Activated CD4-positive, alpha-beta T cell treated with anti-CD3 and anti-CD28 coated beads, Interleukin-2, amount 50 U/mL, for 1 hour (primary cell): ENCODE results near the gene PTPN9.
A peak's percentile ranks its signal among the peaks of the same experiment; 100 is the strongest.
"Not testable (repeated sequence)": the region's sequence is repeated elsewhere in the genome, so short reads cannot be mapped to it uniquely, and the experiment has no call there.

ENCODE experiments used
- DNase-seq: peaks from one replicate; pipeline ENCODE4 v3.0.0-alpha.2; 2020

The PTPN9 gene

DNA sequence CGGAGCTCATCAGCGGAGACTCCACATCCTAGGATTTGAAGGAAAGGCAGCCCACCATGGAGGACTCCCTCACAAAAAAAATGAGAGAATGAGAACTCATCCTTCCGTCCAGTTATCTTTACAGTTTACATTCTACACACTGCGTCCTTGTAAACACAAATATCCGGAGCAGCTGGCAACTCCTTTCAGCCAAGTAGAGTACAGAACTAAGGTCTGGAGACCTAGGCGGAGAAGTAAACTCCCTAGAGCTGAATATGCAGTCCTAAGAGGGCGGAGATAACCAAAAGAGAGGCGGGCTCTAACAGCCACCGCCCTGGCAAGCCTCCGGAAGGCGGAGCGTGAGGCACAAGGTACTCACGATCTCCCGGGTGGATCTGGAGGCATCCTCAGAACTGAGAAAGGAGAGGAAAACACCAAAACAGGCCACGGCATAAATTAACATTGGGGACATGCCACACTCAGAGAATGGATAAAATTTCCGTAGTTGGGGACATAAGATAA is 126.7 kb downstream of the PTPN9 start:
- DNase-seq: peak; percentile 70

DNA sequence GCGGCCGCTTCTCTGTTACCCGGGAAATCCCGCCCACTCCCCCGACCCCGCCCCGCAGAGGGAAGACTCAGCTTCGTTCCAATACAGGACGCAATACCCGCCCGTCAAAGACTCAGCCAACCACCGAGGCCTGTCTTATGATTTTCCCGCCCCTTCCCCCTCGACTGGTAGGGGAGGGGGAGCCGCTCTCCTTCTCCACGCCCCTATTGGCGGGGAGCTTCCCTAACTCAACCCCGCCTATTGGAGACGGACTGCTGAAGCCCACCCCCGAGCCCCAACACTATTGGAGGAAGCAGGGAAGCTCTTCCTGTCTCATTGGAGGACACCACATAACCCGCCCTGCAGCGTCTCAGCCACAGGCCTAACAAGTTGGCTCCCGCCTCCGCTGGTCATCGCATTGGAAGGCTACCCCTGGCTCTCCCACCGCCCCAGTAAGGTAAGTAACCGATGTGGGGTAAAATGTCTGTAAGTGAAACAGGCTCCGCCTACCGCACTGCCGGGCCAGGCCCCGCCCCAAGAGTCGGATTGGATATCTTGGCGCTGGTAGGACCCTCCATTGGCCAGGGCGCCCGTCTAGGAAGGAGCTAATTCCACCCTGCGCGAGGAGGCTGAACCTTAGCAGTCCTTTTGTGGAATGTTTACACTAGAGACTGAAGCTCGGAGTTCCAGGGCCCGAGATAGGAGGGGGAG is 127.3 kb downstream of the PTPN9 start, which contains the start of gene SIN3A:
SIN3A (minus strand) TSS at position 17 of the 690 bp plus-strand sequence. CDS start 21,315 bp downstream, outside the sequence.
- peak; percentile 99 for DNase-seq

DNA sequence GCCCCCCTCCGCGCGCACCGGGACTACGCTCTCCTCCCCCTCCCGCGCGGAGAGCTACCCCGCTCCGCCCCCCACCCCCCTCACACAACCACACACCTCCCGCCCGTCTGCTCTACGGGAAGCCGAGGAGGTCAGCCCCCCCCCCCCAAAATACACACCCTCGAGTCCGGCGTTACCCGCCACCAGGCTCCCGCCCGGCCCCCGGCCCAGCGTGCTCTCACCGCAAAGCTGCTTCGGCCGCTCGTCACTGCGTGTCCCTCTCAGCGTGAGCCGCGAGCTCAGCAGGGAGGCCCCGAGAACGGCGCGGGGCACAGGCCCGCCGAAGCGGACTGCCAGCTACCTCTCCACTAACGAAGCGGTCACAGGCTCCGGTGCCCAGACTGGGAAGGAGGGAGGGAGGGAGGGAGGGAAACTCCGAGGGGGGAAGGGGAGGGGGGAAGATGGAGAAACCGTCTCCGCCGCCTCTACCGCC is 127.9 kb downstream of the PTPN9 start:
- DNase-seq: no peak

DNA sequence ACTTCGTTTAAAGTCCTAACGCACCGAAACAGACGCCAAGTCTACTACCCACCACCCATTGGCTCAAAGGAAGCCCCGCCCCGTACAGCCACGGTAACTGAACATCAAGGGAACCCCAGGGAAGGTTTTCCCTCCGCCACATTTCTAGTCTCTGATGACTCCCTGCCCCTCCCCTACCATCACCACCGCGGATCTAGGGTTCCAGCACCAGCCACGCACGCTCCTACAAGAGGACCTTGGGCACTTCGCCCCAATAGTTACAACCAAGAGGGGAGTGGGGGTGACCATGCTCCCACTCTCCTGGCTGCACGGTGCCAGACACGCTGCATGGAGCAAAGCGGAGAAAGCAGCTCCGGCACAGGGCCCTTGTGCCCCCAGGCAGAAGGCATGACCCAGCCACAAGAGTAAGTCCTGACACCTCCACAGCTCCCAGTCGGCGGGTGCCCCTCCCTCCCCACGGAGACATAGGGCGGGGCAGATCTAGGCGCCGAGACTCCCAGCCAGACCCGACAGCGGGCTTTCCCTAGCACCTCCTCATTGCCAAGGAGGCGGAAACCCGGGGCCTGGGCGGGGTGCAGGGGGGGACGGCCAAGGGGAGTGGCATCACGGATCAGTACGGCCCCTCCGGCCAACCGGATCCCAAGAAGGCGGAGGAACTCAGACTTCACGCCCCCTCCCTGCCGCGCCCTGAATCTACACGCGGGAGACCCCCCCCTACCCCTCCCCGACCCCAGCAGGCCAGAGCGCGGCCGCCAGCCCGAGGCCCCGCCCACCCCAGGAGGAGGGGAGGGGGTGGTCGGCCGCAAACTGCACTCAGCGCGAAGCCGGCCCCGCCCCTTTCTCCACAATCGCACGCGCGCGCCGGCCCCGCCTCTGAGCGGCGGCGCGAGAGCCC is 128.6 kb downstream of the PTPN9 start:
- peak; percentile 95 for DNase-seq

DNA sequence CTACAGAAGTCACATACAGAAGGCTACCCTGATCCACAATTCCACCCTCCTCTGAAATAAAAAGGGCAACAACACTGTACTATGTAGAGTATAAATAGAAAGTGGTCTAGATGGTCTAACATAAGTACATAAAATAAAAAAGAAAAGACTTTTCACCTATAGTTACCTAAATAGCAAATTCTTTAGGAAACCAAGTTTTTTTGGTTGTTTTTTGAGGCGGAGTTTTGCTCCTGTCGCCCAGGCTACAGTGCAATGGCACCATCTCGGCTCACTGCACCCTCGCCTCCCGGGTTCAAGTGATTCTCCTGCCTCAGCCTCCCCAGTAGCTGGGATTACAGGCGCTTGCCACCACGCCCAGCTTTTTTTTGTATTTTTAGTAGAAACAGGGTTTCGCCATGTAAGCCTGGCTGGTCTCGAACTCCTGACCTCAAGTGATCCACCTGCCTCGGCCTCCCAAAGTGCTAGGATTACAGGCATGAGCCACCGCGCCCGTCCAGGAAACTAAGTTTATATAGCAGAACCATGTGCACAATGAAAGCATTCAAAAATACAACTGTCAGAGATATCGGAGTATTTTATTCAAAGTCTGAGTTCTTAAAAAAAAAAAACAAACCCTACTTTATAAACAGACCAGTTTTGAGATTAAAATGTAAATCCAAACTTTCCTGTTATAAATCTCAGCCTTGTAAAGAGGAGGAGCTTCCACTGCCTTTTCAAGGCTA is 129.4 kb downstream of the PTPN9 start:
- DNase-seq: peak; percentile 2

DNA sequence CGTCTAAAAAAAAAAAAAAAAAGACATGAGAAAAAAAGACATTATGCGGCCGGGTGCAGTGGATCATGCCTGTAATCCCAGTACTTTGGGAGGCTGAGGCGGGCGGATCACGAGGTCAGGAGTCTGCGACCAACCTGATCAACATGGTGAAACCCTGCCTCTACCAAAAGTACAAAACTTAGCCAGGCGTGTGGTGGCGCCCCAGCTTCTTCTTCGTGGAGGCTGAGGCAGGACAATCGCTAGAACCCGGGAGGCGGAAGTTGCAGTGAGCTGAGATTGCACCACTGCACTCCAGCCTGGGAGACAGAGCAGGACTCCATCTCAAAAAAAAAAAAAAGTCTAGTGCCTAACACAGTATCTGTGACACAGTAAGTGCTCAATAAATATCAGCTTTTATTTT is 130.9 kb downstream of the PTPN9 start:
- DNase-seq: not testable (repeated sequence)

DNA sequence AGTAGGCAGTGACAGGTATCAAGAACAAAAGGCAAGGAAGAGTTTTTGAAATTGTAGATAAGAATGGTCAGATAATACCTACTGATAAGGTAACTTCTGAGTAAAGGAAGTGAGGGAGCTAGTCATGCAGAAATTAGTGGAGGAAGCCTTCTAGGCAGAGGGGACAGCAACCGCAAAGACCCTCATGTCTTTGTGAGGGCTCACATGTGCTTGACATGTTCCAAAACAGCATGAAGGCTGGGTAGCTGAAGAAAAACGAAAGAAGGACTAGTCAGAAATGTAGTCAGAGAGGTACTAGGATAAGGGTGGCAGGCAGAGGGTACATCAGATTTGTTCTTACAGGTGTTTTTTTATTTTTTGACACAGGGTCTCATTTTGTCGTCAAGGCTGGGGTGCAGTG is 133.0 kb downstream of the PTPN9 start:
- no peak for DNase-seq

DNA sequence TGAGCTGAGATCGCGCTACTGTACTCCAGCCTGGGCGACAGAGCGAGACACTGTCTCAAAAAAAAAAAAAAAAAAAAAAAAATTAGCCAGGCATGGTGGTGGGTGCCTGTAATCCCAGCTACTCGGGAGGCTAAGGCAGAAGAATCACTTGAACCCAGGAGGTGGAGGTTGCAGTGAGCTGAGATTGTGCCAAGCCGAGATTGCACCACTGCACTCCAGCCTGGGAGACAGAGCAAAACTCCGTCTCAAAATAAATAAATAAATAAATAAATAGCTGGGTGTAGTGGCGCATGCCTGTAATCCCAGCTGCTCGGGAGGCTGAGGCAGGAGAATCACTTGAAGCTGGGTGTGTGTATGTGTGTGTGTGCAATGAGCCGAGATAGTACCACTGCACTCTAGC is 133.8 kb downstream of the PTPN9 start:
- DNase-seq: not testable (repeated sequence)

DNA sequence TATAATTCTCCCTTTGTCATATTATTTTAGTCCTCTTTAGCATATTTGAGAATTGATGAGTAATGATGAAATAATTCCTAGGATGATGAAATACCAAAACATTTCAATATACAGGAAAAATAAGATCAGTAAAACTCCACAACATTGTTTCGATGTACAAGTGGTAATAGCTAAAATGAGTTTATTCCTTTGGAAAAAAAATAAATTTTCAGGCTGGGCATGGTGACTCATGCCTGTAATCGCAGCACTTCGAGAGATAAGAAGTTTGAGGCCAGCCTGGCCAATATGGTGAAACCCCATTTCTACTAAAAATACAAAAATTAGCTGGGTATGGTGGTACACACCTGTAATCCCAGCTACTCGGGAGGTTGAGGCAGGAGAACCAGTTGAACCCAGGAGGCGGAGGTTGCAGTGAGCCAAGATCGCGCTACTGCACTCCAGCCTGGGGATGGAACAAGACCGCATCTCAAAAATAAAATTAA is 135.1 kb downstream of the PTPN9 start:
- not testable (repeated sequence) for DNase-seq

DNA sequence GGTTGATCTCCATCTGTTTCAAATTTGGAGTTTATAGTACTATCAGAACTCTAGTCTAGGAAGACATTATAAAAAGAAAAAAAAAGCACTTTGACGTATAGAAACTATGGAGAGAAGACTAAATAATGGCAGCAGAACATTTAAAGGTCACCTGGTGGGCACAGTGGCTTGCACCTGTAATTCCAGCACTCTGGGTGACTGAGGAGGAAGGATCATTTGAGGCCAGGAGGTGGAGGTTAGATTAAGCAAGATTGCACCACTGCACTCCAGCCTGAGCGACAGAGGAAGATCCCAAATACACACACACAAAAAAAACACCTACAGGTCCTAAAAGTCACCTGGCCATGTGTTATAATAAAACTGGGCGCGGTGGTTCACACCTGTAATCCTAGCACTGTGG is 141.4 kb downstream of the PTPN9 start:
- DNase-seq: no peak

DNA sequence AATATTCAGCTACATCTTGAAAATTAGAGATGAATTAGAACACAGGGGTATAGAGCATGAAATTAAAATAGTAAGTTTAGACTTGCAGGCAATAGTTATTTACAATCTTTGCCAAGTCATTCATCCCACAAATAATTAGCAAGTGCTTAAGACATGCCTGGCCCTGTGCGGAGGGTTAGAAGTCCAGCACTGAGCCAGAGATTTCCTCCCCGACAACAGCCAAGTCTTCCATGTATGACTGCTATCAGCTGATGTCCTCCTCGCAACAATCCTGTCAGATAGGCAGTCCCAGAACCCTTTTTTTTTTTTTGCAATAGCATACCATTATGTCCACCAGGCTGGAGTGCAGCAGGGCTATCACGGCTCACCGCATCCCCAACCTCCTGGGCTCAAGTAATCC is 142.2 kb downstream of the PTPN9 start:
- DNase-seq: no peak

DNA sequence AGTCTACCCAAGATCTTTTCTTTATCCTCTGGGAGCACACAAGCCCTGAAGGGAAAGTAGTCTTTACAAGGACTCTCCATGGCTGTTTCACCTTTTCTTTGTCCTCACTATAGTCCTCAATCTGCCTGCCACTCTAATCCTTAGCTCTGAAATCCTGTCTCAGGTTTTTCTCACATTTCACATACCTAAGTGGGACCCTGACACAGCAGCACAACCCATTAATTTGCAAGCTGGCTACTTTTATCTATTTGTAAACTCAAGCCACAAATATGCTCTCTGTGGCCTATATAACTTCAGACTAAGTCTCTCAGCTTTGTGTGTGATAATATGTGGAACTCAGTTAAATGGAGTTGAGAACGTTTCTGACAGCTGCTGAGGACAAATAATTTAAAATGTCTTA is 147.4 kb downstream of the PTPN9 start:
- DNase-seq: no peak

DNA sequence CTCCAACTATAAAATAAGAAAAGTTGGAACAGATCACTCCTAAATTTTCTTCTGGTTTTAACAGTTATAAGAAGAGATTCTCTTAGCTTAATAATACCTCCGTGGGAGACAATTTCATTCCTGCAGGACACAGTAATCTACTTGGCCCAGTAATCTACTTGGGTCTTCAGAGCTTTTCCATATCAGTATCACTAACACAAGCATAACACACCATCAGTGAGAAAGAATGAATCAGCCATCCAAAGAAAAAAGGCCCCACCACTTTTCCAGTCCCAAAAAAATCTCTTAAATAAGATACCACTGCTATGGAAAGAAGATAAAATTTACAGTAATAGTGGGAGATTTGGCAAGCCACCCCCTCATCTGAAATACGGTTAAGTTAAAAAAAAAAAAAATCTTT is 147.8 kb downstream of the PTPN9 start:
- no peak for DNase-seq

DNA sequence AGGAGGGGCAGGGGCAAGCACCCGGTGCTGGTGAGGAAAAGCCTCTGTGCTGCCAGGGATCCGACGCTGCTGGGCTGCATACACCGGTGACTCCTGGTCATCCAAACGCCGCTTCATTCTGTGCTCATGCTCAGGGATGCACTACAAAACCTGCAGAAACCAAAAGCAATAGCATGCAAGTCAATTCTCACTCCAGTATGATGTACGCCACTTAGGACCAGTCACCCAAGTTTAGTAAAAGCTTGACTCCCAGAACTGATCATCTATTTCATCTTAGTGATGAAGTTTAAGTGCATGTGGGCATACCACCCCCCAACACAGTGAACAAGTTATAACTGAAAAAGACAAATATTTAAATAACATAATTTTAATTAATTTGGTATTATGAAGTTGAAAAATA is 148.9 kb downstream of the PTPN9 start:
- DNase-seq: no peak

DNA sequence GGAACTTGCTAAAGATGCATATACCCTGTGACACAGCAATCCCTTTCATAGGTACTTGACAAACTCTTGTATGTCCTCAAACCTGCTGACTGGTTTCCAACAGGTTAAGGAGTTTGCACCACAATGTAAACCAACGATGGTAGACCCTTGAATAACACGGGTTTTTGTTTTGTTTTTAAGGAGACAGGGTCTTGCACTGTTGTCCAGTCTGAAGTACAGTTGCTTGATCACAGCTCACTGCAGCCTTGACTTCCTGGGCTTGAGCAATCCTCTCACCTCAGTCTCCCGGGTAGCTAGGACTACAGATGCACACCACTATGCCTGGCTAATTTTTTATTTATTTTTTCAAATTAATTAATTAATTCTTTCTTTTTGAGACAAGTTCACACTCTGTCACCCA is 151.0 kb downstream of the PTPN9 start:
- no peak for DNase-seq

DNA sequence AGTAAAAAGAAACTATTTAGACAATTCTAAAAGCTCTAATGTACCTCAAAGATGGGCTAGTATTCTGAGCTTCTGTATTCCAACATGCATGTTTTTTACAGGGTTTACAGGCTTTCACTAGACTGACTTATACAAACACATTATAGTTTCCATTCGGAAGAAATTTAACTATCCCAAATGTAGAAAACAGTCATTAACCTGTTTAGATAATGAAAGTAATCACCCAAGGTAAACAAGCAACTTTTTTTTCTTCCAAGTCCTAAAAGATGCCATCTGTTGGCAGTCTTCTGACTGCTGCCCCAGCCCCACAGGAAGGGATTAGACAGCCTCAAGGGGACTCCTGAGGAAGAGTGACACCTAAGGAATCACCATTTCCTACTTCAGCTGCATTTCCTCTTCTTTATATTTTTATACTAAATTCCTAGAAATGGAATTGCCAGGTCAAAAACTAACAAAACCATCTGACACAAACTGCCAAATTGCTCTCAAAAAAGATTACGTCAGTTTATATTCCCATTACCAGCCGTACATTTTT is 153.1 kb downstream of the PTPN9 start:
- DNase-seq: no peak

DNA sequence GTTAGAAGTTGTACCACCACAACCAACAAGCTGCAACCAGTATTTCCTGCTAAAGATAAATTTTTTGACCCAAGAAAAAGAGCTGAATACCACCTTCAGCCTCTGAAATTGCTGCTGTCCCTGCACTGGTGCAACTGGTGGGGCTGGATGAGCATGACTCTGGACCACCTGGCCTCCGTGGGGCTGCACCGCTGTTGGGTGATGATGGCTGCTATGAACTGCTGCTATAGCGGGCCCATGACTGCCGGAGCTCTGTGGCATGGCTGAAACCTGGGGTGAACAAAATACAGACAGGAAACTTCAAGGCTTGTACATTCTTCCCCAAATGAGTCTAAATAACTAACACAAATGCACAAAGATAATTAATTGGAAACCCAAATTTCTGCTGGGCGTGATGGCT is 156.6 kb downstream of the PTPN9 start:
- no peak for DNase-seq

DNA sequence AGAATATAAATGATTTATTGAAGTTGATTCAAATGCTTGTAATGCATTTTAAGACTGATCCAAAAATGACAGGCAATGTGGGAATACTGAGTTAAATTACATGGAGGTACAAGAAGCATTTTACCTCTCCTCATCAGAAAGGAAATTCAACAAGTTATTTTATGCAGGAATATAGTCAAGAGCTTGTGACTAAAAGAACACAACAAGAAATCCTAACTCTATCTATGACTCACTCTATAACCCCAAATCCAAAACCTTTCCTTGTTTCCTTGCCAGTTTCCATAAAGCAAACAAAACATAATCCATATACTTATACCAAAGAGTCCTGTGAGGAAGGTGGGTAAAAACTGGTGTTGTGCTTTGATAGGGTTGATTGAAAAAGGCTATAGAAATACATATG is 158.4 kb downstream of the PTPN9 start:
- DNase-seq: no peak

DNA sequence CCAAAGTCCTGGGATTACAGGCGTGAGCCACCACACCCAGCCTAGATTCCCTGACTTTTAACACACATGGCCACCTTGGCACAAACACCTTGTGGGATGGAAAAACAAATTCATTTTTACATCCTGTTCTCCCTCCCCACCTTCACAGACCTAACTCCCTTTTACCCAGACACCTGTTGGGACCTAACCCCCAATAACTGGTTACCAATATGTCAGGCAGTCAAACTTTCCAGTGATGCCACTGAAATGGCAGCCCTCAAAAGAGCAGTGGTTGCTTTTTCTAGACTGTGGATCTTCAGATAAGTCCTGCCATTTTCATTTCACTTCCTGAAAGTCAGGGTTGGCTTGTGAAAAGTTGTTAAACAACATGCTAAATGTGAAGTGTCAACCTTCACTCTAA is 162.5 kb downstream of the PTPN9 start:
- no peak for DNase-seq
